NT2/D1 (cell line): ENCODE results near the gene ACACB.

ENCODE experiments used
- SUZ12 ChIP-seq: IDR thresholded peaks from 2 replicates; pipeline ENCODE4 v1.6.1; 2011; ENCODE audit not compliant: insufficient read length, insufficient read depth; ENCODE audit errors: extremely low read depth
- YY1 ChIP-seq: IDR thresholded peaks from 2 replicates; pipeline ENCODE4 v1.6.1; 2011; ENCODE audit not compliant: insufficient read length, insufficient read depth

- TF ChIP-seq SUZ12 (no peak), YY1 (no peak)
Observed at GRCh38 chr12:109269428-109269827, 153.0 kb downstream of the ACACB start.
